HS-27A (cell line): Measurements from ENCODE around the gene KIF19.

Experiments
- DNase-seq: peaks from one replicate; pipeline ENCODE4 v3.0.0-alpha.2; 2012; ENCODE audit warnings: low read depth, missing footprints

Gene KIF19

DNA sequence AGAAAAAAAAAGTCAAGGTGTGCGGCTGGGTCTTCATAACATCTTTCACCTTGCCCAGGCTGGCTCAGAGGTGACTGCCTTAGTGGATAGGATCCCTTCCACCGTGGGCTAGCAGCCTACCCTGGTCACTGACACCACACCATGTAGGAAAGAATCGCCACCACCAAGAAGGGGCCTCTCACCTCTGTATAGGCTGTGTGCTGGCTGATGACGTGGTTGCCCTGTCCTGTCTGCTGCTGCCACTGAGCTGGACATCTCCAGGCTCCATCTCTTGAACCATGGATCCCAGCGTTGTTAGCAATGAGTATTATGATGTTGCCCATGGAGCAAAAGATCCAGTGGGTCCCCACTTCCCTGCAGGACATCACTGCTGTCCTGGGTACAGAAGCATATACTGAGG lies 41.2 kb downstream of the KIF19 start, which contains the start of gene GPR142:
Gene GPR142, plus strand, starts transcription at position 301 of the 400 bp plus-strand sequence. CDS start 2,035 bp downstream, outside the sequence.
- DNase-seq, result no peak

DNA sequence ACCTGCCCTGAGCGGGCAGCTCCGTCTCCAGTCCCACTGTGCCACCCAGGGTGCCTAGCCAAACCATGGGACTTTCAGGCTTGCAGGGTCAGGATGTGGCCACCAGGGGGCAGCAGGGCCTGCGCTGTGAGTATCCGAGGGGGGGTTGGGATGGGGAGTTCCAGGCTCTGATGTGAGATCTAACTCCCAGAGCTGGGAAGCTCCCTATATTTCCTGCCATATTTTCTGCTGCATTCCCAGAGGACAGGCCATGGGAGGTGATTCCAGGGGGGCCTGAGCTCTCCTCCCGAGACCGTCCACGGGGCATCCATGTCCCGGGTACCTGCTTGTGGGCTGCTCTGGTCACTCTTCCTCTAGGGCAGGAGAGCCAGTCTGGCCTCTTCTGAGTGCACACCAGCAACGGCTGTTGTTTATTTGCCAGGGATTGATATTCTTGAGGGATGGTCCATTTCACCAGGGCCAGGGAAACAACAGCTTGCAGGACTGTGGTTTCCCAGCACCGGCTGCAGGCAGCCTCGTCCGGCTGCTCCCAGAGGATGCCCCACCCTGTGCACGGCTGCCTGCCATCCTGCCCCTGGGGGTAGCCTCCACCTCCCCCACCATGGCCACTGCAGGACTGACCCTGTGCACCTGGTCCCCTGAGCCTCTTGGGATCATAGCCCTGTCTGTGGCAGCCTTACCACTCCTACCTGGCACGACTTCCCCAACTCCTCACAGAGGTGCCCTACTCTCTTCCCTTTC lies 42.5 kb downstream of the KIF19 start:
- DNase-seq, result no peak

DNA sequence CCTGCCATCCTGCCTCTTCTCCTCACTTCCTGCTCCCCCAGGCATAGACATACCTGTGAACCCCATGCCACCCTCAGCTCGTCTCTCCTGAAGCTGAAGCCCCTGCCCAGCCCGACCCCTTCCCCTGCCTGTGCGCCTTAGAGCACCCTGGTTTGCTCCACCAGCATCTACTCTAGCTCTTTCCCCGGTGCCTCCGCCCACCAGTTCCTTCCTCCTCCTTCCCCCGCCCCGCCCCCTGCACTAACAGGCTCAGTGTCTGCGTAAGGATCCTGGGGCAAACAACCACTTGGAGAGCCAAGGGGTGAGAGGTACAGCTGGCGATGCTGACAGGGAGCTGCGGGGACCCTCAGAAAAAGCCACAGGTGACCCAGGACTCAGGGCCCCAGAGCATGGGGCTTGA lies 43.2 kb downstream of the KIF19 start:
- no peak for DNase-seq

DNA sequence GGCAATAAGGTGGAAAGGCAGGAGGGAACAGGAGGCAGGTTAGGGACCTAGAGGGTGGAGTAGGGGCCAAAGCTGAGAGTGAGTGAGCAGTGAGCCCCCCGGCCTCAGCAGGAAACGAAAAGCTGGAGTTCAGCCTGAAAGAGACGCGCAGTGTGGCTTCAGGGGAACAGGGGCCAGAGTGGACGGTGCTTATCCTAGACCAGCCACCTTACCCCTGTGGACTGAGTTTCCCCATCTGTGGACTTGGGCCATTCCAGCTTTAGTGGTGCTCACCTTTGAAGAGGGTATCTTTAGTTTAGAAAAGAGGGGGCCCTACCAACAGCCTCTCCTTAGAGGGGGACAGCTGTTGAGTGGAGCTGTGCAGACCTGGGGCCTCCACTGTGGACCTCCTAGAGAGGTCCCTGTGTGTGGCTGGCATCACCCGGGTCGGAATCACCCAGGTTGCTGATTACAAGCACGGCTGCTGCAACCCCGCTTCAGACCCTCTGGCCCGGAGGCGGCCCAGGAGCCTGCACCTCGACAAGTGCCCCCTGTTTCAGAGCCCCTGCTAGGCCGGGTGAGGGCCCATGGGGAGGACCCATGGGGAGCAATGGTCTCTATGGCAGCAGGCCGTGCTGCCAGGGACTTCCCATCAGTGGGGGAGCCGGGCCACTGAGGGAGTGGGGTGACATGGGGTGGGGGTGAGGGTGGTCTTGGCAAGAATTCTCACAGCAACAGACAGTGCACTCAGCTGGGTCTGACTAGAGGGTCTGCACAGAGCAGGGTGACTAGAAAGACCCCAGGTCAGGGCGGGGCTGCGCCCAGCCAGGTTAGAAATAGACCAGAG lies 43.9 kb downstream of the KIF19 start:
- DNase-seq, result no peak

DNA sequence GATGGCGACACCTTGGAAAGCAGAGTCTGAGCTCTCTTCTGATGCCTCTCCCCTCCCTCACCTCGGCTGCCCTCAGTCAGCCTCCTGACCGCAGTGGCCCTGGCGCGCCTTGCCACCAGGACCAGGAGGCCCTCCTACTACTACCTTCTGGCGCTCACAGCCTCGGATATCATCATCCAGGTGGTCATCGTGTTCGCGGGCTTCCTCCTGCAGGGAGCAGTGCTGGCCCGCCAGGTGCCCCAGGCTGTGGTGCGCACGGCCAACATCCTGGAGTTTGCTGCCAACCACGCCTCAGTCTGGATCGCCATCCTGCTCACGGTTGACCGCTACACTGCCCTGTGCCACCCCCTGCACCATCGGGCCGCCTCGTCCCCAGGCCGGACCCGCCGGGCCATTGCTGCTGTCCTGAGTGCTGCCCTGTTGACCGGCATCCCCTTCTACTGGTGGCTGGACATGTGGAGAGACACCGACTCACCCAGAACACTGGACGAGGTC lies 45.7 kb downstream of the KIF19 start:
- DNase-seq, result no peak

DNA sequence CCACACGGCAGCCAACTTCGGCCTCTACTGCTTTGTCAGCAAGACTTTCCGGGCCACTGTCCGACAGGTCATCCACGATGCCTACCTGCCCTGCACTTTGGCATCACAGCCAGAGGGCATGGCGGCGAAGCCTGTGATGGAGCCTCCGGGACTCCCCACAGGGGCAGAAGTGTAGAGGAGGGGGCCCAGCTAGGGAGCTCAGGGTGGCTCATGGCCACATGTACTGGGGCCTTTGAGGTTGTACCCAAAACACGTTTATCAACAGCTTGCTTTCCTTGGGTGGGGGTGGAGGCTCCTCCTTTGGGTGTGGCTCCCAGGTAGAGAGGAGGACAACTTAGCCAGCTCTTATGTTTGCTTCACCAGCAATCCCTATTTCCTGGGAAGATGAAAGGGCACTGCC lies 46.4 kb downstream of the KIF19 start:
- DNase-seq, result no peak

DNA sequence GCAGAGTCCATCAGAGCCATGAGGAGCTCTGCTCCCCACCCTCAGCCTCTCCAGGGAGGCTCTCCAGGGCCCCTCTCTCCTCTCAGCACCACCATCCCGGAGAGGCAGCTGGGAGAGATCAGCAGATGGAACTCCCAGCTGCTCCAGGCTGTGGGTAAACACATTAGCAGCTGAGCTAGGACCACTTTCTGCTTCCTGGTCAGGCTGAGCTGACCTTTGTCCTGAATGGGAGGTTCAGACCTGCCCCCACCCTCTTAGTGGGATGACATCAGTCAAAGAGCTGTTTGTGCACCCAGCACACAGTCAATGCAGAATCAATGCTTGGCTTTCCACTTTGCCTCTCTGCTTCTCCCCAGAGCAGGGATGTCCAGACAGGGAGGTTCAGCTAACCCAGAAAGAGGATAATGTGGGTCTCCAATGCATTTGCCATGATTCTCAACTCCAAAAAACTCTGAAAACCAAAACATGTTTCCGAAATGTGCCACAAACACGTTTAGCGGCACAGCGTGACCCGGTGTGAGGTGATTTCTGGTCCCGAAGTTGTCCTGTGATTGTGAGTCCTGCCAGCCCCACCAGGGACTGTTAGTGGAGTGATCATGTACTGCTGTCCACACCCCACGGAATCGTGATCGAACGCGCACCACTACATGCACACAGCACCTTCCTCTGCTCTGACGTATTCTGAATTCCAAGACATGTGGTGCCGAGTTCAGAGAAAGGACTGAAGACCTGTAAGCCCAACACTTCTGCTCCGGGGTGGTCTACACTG lies 48.0 kb downstream of the KIF19 start:
- no peak for DNase-seq

DNA sequence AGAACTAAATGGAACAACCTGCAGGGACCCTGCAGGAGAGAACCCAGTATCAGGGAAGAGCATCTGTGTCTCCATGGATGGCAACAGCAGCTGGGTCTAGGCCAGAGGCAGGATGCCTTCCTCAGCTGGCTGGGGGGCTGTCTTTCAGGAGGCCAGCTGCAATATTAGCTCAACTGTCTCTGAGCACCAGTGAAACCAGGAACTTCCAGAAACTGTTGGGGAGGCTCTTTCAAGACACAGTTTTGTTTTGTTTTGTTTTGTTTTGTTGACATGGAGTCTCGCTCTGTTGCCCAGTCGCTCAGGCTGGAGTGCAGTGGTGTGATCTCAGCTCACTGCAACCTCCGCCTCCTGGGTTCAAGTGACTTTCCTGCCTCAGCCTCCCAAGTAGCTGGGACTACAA lies 48.8 kb downstream of the KIF19 start:
- no peak for DNase-seq

DNA sequence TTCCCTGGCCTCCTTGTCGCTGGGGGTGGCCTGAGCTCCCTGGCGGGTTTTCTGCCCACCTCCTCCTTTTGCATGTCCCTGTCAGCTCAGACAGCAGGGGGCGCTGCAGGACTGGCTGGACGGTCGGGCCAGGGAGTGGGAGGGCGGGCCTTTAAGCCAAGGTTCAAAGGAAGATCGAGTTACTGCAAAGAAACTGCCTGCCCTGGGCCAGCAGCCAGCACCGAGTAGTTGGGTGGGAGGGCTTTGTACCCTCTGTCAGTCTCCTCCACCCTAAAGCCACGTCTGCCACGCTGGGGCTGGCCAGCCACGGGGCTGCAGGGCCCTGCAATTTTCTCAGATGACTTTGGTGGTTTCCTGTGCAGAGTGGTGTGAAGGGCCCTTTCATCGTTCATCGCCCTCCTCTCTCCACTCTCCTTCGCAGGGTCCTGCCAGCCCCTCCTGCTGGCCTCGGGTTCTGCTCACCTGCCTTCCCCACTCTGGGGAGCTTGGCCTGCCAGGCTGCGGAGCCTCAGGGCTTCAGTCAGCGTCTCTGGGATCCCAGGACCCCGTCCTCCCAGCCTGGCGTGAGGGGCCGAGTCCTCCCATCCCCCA lies 53.6 kb downstream of the KIF19 start:
- no peak for DNase-seq

DNA sequence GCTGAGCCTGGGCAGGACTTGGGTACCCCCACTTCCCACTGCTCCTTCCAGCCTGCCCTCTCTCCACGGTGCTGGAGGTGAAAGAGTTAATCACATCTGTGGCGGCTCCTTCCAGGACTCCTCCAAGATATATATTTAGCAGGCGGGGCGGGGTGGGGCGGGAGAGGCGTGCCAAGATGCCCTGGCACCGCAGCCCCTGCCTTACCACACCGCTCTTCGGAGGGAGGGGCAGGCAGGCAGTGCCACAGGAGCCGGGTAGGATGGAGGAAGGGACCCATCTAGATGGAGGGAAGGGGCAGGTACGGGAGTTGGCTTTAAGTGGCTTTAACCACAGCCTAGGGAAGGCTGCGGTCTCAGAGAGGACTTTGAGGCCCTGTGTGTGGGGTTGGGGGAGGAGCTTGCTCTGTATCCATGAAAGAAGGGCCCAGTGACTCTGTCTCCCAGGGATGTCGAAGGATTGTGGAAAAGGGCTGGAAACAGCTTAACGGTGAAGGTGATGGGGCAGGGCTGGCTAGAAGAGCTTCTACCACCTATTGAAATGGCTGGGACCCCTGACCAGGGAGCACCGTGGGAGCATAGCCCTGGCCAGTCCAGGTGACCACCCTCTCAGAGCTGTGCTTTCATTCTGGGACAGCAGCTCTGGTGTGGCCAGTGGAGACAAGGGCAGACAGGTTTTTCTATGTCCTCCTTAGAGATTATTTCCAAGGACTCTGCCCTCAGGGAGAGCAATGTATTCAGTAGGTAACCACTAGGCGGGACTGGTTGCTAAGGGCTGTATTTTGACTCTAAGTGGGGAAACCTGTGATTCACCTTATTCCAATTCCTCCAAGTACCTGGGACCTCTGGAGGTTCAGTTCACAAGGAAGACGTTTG lies 54.3 kb downstream of the KIF19 start:
- DNase-seq, result no peak

DNA sequence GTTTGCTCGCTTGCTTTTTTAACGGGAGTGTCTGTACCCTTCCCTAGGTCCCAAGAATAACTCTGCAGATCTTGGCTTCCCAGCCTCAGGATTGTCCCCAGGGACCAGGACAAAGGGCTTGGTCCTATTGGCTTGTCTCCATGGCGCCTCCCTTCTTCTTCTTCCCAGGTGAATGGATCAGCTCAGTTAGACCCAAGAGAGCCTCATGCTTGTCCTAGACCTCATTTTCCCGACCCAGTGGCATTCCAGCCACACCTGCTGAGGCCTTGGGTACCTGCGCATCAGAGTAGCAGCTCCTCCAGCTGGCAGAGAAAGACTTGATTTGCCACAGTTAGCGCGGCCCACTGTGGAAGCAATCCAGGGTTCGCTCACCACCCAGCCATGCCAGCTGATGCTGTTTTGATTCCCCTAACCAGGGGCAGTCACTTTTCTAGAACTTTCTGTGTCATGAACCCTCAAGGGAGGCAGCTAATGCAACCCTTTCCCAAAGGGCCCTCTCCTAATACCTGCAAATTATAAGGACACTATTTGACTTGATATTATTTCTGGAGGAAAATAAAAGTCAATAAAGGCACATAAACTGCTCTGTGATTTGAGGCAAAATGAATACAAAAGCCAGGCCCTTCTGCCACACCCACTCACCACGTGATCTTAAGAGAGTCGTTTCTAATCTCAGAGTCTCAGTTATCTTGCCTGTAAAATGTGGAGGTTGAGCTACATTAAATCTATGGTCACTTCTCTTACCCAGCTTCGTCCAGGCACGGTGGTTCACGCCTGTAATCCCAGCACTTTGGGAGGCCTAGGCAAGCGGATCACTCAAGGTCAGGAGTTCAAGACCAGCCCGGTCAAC lies 55.2 kb downstream of the KIF19 start:
- no peak for DNase-seq

DNA sequence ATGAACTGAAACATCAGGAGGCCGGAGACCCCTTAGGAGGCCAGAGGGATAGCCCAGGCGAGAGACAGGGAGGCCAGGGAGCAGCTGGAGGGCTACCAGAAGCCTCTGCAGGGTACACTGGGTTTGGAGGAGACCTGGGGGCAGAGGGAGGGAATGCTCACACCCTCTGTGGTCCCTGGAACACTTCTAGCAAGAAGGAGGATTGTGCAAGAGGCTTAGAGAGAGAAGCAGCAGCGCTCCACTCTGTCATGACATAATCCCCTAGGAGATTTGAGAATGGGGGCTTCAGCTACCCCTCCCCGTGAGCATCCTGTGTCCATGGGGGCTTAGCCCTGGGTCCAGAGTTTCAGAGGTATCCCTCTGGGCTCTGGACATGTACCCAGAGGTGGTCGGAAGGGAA lies 57.1 kb downstream of the KIF19 start:
- no peak for DNase-seq

DNA sequence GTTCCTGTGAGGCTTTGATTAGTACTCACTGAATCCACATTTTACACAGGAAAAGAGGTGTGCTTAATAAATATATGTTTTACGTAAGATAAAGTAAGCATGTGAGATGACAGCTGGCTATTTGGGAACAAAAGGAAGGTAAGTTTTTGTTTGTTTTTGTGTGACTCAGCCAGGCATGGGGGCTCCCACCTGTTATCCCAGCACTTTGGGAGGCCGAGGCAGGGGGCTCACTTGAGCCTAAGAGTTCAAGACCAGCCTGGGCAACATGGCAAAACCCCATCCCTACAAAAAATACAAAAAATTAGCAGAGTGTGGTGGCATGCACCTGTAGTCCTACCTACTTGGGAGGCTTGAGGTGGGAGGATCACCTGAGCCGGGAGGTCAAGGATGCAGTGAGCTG lies 59.2 kb downstream of the KIF19 start:
- DNase-seq, result no peak

DNA sequence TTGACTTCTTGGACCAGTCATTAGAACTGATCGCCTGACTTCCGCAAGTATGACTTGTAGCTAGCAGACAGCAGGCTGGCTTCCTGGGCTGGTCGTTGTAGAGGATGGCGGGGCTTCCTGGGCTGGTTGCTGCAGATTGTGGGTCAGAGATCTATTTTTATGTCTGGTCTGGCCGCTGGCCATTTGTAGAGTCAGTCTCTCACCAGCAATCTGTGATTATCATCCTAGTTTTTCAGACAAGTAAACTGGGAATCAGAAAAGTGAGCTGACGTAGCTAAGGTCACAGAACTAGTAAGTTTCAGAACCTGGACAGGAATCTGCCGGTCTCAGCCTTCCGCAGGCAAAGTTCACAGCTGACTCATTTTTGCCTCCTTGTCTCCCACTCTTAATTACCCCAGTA lies 60.4 kb downstream of the KIF19 start:
- DNase-seq, result no peak

DNA sequence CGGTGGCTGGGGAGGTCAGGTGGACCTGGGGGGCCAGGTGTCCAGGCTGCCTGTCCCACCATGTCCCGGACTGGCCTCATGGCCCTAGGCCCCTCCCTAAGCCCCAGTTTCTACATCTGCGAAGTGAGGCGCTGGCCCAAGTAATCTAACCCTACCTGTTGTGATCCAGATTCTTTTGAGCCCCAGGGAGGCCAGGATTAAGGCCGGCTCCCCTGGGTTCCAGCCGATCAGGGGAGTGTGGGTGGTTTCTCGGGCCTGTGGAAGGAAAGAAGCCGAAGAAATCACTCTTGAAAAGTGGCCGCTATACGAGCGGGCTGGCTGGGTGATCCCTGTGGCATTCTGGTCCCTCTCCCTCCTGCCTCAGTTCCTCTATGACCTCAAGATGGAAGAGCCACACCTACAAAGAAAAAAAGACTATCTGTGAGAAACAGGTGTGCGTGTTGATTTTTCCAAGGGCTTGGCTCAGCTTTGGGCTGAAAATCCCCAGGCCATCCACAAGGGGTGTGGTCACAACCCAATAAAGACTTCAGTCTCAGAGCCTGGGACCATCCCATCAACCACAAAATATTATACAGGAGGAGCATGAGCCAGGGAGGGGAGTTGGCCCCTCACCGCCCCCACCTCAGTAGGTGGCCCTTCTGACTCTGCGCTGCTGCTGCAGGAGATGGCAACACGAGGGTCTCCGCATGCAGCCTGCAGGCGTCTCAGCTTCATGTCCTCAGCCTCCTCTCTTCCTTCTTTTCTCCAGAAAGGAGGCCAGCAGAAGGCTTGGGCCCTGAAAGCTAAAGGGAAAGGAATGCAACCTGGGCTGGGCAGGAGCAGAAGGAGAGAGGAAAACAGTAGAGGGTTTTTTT lies 61.6 kb downstream of the KIF19 start:
- no peak for DNase-seq

DNA sequence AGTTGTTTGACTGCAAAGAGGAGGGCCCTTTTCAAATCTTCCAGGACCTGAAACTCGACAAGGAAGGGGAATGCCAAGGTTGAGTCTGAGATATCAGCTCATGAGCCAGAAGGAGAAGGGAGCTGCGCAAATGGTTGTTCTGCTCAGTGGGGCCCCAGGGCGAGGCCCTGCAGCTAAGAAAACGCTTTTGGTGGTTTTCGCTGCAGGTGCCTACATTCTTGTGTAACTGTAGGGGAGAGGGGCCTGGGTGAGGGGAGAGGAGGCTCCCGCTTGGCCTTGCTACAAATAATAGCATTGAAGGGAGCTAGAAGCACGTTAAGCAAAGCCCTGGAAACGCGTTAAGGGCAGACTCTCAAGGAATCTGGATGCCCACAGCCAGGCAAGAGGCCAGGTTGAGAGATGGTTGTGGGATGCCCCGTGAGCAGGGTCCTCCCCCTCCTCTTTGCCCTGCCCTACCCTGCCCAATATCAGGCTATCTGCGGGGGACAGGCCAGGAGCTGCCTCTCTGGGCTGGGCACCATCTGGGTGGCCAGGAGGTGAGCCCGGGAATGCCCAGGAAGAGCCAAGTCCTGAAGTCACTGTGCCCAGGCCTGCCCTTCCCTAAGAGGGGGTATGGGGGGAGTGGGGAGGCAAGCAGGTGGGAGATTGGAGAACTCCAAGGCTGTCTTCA lies 63.2 kb downstream of the KIF19 start:
- DNase-seq, result no peak

DNA sequence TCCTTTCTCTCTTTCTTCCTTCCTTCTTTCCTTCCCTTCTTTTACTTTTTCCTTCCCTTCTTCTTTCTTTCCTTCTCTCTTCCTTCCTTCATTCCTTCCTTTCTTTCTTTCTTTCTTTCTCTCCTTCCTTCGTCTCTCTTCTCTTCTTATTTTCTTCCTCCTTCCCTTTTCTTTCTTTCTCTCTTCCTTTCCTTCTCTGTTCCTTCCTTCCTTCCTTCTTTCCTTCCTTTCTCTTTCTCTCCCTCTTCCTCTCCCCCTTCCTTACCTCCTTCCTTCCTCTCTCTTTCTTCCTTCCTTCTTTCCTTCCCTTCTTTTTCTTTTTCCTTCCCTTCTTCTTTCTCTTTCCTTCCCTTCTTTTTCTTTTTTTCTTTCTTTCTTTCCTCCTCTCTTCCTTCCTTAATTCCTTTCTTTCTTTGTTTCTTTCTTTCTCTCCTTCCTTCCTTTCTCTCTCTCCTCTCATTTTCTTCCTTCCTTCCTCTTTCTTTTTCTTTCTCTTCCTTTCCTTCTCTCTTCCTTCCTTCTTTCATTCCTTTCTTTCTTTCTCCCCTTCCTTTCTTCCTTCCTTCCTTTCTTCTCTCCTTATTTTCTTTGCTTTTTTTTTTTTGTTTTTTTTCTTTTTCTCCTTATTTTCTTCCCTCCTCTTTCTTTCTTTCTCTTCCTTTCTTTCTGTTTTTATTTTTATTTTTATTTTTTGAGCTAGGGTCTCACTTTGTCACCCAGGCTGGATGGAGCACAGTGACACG lies 64.1 kb downstream of the KIF19 start:
- no peak for DNase-seq
